ENCODE data around the gene ZBTB32. TPM values are rescaled to one million over a fixed set of nuclear protein-coding genes. Genes with fewer than 3 reads are reported as not detected.
A peak's percentile ranks its signal among the peaks of the same experiment; 100 is the strongest.

ZBTB32 gene
- total RNA-seq, 1 experiment from 2014 or later = not detected

DNA sequence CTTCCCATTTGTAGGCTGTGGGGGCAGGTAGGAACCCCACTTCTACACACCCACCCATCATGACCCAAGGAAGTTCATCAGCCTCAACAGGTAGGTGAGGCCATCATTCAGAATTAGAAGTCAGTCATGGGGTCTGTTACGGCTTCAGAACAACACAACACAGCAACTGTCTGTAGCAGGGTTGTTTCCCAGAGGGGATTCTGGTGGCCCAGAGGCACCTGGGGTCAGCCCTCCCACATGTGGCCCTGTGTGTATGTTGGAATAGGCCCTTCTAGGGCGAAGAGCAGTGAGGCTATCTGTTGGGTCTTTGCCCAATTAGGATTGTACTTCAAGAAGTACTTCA lies 34.5 kb downstream of the ZBTB32 start:
- no peak overlapping the region for H3K27ac ChIP-seq (ENCODE audit: low read length)
- no peak overlapping the region for H2AFZ ChIP-seq (ENCODE audit: low read length)
- no peaks in the 10 kb centered on the region for H3K27me3 ChIP-seq (ENCODE audit: low read length)
- POLR2A ChIA-PET (ENCODE audit: unreplicated experiment) = no interaction called here
- no peak overlapping the region for H3K4me2 ChIP-seq (ENCODE audit: low read length)
- intact Hi-C loops (cut with micrococcal nuclease) = no loop called here
- TF ChIP-seq, protein P1, sequence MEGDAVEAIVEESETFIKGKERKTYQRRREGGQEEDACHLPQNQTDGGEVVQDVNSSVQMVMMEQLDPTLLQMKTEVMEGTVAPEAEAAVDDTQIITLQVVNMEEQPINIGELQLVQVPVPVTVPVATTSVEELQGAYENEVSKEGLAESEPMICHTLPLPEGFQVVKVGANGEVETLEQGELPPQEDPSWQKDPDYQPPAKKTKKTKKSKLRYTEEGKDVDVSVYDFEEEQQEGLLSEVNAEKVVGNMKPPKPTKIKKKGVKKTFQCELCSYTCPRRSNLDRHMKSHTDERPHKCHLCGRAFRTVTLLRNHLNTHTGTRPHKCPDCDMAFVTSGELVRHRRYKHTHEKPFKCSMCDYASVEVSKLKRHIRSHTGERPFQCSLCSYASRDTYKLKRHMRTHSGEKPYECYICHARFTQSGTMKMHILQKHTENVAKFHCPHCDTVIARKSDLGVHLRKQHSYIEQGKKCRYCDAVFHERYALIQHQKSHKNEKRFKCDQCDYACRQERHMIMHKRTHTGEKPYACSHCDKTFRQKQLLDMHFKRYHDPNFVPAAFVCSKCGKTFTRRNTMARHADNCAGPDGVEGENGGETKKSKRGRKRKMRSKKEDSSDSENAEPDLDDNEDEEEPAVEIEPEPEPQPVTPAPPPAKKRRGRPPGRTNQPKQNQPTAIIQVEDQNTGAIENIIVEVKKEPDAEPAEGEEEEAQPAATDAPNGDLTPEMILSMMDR (conservative IDR thresholded peaks at IDR 0.05; ENCODE audit: low read depth, low read length) = no peak
- TF ChIP-seq EZH2 (IDR thresholded peaks at IDR 0.05; ENCODE audit: low read length, unreplicated experiment) = no peak
- no peak for TF ChIP-seq EZH2phosphoT487 (IDR thresholded peaks at IDR 0.05; ENCODE audit: borderline replicate concordance, low read length)
- H4K20me1 ChIP-seq (ENCODE audit: low read length) = no peaks in the 10 kb centered on the region
- BruUV-seq (replicated peaks) = no TSS peak
- 0 out of 2 replicates have a peak, but pooled peaks cover 4% of the 10 kb centered on the region for H3K4me1 ChIP-seq (ENCODE audit: insufficient read depth, low read length)
- H3K9me2 ChIP-seq (replicated peaks; ENCODE audit: low read length) = no peaks in the 10 kb centered on the region
- H3K4me3 ChIP-seq (ENCODE audit: low read length) = no peak overlapping the region
- H3K9me3 ChIP-seq (ENCODE audit: low read length) = no peaks in the 10 kb centered on the region
- H3K36me3 ChIP-seq (ENCODE audit: low read depth, low read length) = no peaks in the 10 kb centered on the region; the same call in 1 of the 2 replicates
- CTCF ChIA-PET = no interaction called here
- H3F3A ChIP-seq (ENCODE audit: low read length, unreplicated experiment) = no peaks in the 10 kb centered on the region
- H3K79me2 ChIP-seq (ENCODE audit: low read length) = no peaks in the 10 kb centered on the region
- ATAC-seq (no peak), DNase-seq (no peak)
- H3K9ac ChIP-seq (ENCODE audit: low read length) = no peak overlapping the region

DNA sequence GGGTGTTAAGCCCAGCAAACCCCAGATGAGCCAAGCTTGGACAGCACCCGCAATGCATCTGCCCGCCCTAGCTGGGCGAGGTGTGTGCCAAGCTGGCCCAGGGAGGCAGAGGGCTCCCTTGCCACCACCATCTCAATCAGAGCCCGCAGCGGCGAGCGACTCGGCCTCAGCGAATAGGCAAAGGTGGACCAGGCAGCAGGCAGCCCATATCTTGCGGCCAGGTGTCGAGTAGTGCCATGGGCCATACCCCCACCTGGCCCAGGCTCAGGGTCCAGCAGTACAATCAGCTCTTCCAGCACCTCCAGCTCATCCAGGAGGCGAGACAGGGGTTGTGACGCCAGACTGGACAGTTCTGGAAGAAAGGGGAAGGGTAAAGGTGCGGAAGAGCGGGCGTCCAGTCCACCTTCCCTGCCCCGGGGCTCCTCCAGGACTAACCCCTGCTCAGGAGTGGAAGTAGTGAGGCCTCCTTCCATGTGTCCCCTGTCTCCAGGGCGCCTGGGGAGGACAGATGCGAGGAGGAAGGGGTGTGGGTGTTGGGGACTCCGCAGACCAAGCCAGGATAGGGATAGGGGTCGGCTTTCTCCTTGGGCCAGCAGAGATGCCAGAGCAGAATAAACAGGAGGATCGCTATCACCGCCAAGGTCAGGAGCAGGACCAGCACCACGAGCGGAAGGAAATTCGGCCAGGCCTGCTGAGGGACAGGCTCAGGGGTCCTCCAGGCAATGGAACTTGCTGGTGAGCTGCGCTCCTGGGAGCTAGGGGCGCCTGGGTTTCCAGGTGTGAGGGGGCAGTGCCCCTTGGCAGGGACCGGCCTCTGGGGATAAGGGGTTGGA lies 35.1 kb downstream of the ZBTB32 start:
- DNase-seq = no peak
- ATAC-seq = no peak
- no peaks in the 10 kb centered on the region for H3K79me2 ChIP-seq (ENCODE audit: low read length)
- H3K9me2 ChIP-seq (replicated peaks; ENCODE audit: low read length) = no peaks in the 10 kb centered on the region
- TF ChIP-seq, protein P1 (conservative IDR thresholded peaks at IDR 0.05; ENCODE audit: low read depth, low read length) = no peak
- TF ChIP-seq EZH2phosphoT487 (IDR thresholded peaks at IDR 0.05; ENCODE audit: borderline replicate concordance, low read length) (no peak), EZH2 (IDR thresholded peaks at IDR 0.05; ENCODE audit: low read length, unreplicated experiment) (no peak)
- H3K9me3 ChIP-seq (ENCODE audit: low read length) = no peaks in the 10 kb centered on the region
- H3K4me2 ChIP-seq (ENCODE audit: low read length) = peak overlapping the region; percentile 94
- H3K27me3 ChIP-seq (ENCODE audit: low read length) = no peaks in the 10 kb centered on the region
- intact Hi-C loops (cut with micrococcal nuclease) = loop anchor here (2.0 kb wide), 1 partner anchor 35 kb away; the partner anchor contains the start of gene ARHGAP33
- no peak overlapping the region for H3K27ac ChIP-seq (ENCODE audit: low read length)
- no TSS peak for BruUV-seq (replicated peaks)
- peak overlapping the region; percentile 32; the same call in 1 of the 2 replicates for H3K9ac ChIP-seq (ENCODE audit: low read length)
- H2AFZ ChIP-seq (ENCODE audit: low read length) = no peak overlapping the region
- no peaks in the 10 kb centered on the region for H3F3A ChIP-seq (ENCODE audit: low read length, unreplicated experiment)
- no peaks in the 10 kb centered on the region; the same call in 1 of the 2 replicates for H3K36me3 ChIP-seq (ENCODE audit: low read depth, low read length)
- peak overlapping the region; percentile 70; the same call in 1 of the 2 replicates for H3K4me3 ChIP-seq (ENCODE audit: low read length)
- H4K20me1 ChIP-seq (ENCODE audit: low read length) = no peaks in the 10 kb centered on the region
- ChIA-PET CTCF (no interaction called here), POLR2A (ENCODE audit: unreplicated experiment) (no interaction called here)
- peaks cover 7% of the 10 kb centered on the region for H3K4me1 ChIP-seq (ENCODE audit: insufficient read depth, low read length)

DNA sequence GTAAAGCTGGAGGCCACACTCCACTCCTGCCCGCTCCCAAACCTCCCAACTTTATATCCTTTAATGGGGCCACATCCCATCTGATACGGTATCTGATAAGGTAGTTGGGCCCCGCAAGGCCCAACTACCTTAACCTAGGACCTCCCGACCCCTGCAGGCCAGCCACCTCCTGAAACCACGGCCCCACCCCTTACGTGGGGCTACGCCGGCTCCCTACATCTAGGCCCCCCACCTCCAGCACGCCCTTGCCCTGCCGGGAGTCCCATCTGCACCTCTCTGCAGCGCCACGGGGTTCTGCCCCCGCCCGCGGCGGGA lies 35.7 kb downstream of the ZBTB32 start:
- Histone ChIP-seq H3K9me2 (replicated peaks; ENCODE audit: low read length) (no peaks in the 10 kb centered on the region), H3K27ac (ENCODE audit: low read length) (no peak overlapping the region), H3K4me2 (ENCODE audit: low read length) (peak overlapping the region; percentile 94), H4K20me1 (ENCODE audit: low read length) (no peaks in the 10 kb centered on the region), H2AFZ (ENCODE audit: low read length) (peak overlapping the region; percentile 78), H3F3A (ENCODE audit: low read length, unreplicated experiment) (no peaks in the 10 kb centered on the region), H3K9ac (ENCODE audit: low read length) (peak overlapping the region; percentile 32; the same call in 1 of the 2 replicates), H3K27me3 (ENCODE audit: low read length) (no peaks in the 10 kb centered on the region), H3K4me3 (ENCODE audit: low read length) (peak overlapping the region; percentile 70), H3K9me3 (ENCODE audit: low read length) (no peaks in the 10 kb centered on the region), H3K36me3 (ENCODE audit: low read depth, low read length) (no peaks in the 10 kb centered on the region; the same call in 1 of the 2 replicates), H3K79me2 (ENCODE audit: low read length) (no peaks in the 10 kb centered on the region), H3K4me1 (ENCODE audit: insufficient read depth, low read length) (peaks cover 9% of the 10 kb centered on the region)
- TF ChIP-seq EZH2phosphoT487 (IDR thresholded peaks at IDR 0.05; ENCODE audit: borderline replicate concordance, low read length) (no peak), EZH2 (IDR thresholded peaks at IDR 0.05; ENCODE audit: low read length, unreplicated experiment) (no peak)
- TF ChIP-seq, protein P1 (conservative IDR thresholded peaks at IDR 0.05; ENCODE audit: low read depth, low read length) = no peak
- intact Hi-C loops (cut with micrococcal nuclease) = loop anchor here (2.0 kb wide), 1 partner anchor 35 kb away; the partner anchor contains the start of gene ARHGAP33
- no peak for DNase-seq
- ATAC-seq = peak; percentile 7
- POLR2A ChIA-PET (ENCODE audit: unreplicated experiment) = interaction anchor here (0.6 kb wide), 1 partner anchor 36 kb away, joined by 3 read pairs; no protein-coding TSS in a partner anchor
- CTCF ChIA-PET = no interaction called here
- no TSS peak for BruUV-seq (replicated peaks)
